Brain pericyte (primary cell): ENCODE results near the gene SLC35F5.
"Not testable (repeated sequence)": the region's sequence is repeated elsewhere in the genome, so short reads cannot be mapped to it uniquely, and the experiment has no call there.

Experiments
- DNase-seq: peaks from one replicate; pipeline ENCODE4 v3.0.0-alpha.2; 2012; ENCODE audit warnings: low read depth, low spot score

SLC35F5 gene

DNA sequence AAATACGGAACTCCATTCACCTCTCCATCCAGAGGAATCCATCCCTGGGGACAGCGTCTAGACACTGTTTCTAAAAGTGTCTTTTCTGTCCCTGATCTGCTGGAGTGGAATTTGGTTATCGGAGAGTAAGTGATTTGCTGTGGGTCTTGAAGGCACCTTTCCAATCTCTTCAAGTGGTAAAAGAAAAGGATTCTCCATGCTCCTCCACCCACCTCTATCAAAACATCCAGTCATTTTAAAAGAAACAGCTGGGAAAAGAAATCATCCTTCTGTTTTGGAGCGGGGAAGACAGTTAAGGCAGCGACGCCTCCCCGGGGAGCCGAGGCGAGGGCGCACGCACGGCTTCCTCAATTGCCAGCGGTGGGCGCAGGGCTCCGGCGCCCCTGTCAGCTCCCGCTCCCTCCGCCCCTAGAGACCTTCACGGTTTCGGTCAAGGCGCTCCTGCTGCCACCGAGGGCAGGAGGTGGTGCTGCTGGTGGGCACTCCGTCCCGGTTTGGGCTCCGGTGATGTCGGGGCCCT, 547 bp downstream of the SLC35F5 start:
- no peak for DNase-seq

GRCh38 chr2:113755035-113755834, 1.2 kb downstream of the SLC35F5 start:
- DNase-seq = no peak

DNA sequence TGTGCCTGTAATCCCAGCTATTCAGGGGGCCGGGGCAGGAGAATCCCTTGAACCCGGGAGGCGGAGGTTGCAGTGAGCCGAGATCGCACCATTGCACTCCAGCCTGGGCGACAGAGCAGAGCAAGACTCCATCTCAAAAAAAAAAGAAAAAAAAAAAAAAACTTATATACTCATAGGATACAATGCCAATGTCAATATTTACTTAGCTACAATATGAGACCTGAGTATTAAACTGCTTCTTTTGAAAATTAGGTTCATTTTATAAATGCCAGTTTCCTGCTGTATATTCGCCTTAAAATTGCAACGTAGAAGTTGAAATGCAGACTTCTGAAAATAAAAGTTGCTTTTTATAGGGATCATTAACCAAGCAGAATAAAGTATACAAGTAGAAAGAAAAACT, 2.3 kb downstream of the SLC35F5 start:
- no peak for DNase-seq

GRCh38 chr2:113750385-113750784, 6.1 kb downstream of the SLC35F5 start:
- DNase-seq = no peak

GRCh38 chr2:113741091-113741490, 15.4 kb downstream of the SLC35F5 start:
- DNase-seq = no peak

- DNase-seq = no peak
Observed at GRCh38 chr2:113739849-113740248, 16.6 kb downstream of the SLC35F5 start.

- DNase-seq = no peak
Observed at GRCh38 chr2:113734185-113734584, 22.3 kb downstream of the SLC35F5 start.

DNA sequence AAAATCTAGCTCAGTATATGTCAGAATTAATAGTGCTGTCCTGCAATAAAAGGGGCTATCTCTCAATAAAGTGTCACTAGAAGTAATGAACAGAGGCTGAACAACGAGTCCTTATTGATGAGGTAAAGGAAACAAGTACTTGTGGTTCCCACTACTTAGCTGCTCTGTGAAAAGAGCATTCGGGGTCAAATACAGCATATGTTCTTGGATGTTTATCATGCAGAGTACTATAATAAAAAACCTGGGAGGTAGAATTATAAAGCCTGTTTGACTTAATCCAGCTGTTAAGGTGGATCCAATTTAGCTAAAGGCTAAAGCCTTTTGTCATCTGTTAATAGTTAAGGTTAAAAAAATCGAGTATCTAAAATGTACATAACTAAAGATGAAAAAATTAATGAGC, 32.4 kb downstream of the SLC35F5 start:
- no peak for DNase-seq

- no peak for DNase-seq
Observed at GRCh38 chr2:113723411-113723810, 33.0 kb downstream of the SLC35F5 start.

- no peak for DNase-seq
Observed at GRCh38 chr2:113720167-113720566, 36.3 kb downstream of the SLC35F5 start.

DNA sequence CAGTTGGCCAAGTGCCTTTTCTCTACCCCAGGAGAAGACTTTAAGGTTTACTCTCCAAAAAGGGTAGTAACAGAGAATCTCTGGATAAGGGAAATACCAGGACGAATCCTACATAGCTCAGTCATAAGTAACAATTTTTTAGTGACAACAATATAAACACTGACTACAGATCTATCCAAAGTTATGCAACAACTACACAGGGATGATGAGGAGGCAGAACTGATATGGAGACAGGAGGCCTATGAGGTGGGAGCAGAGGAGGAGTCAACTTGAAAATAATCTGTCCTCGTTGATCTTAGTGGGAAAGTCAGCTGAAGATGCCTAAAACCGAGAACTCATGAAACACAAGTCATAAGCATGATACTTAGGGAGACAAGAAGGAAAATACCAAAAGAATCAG, 40.2 kb downstream of the SLC35F5 start:
- no peak for DNase-seq

- no peak for DNase-seq
Observed at GRCh38 chr2:113712941-113713340, 43.5 kb downstream of the SLC35F5 start.

DNA sequence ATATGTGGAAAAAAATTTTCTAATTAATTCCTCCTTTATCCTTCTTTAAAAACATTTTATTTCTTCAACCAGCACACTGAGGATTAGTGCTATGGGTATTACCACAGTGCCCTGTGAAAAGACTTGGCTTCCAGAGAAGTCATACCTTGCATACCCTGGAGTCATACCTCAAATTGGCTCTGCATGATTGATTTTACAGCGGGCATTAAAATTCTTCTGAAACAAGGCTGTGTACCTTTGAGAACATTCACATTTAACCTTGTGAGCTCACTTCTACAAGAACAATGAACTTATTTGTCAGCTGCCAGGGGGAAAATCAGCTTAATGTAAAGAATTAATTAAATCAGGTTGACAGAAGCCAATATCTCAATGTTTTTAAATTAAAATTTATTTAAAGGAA, 44.6 kb downstream of the SLC35F5 start:
- DNase-seq = no peak

GRCh38 chr2:113709022-113709421, 47.4 kb downstream of the SLC35F5 start:
- DNase-seq = no peak

DNA sequence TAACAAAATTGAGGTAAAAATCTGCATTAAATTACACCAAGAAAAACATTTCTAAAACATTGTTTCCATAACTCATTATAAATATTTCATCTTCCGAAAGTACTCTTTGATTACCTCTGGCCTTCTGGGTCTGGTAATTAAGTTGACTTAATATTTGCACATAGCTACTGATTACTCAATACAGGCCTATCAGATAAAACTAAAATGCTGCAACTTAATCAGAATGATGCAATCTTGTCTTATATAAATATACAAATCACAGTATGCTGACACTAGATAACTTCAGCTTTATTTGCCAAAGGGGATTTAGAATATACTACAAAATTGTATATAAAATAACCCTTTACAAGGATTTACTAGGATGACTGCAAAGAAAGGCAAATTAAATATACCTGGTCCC, 49.3 kb downstream of the SLC35F5 start:
- no peak for DNase-seq

DNA sequence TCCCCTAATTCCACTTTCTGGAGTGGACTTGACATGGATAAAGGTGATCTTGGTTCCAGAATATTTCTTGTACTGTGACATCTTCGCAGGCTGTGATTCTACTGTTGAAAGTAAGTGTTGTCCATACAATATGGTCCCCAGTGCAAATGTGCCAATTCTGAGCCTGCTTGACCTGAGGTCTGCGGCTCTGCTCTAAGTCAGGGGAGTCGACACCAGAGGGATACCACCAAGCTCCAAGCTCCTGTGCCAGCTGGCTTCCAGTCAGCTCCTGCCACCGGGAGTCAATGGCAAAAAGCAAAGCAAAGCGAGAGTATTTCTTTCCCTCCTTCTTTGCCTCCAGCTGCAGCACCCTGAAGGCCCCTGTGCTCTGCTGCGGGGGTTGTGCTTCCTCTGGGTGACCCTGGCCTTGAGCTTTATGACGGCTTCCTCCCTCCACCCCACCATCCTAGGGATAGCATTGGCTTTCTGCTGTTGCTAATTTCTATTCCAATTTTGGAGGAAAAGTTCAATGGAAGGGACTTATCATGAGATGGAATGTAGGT, 50.4 kb downstream of the SLC35F5 start:
- no peak for DNase-seq

- not testable (repeated sequence) for DNase-seq
Observed at GRCh38 chr2:113704300-113704993, 52.0 kb downstream of the SLC35F5 start.

- no peak for DNase-seq
Observed at GRCh38 chr2:113703386-113704299, 52.8 kb downstream of the SLC35F5 start.

- DNase-seq = no peak
Observed at GRCh38 chr2:113700186-113700841, 56.1 kb downstream of the SLC35F5 start.

DNA sequence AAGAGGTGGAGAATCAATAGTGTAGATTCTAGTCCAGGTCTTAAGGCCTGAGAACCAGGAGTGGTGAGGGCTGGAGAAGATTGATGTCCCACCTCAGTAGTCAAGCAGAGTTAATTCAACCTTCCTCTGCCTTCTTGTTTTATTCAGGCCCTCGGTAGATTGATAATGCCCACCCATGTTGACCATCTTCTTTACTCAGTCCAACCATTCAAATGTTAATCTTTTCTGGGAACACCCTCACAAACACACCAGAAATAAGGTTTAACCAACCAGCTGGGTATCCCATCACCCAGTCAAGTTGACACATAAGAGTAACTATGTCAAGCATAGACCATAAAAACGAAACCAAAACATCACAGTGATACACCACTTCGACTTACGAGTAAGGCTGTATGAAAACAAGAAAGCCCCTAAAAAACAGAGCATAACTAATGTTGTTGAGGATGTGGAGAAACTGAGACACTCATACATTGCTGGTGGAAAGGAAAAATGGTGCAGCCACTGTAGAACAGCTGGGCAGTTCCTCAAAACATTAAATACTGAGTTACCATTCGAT, 57.5 kb downstream of the SLC35F5 start:
- DNase-seq = no peak

DNA sequence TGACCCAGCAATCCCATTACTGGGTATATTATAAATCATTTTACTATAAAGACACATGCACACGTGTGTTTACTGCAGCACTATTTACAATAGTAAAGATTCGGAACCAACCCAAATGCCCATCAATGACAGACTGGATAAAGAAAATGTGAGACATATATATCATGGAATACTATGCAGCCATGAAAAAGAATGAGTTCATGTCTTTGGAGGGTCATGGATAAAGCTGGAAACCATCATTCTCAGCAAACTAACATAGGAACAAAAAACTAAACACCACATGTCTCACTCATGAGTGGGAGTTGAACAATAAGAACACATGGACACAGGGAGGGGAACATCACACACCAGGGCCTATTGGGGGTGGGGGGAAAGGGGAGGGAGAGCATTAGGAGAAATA, 58.2 kb downstream of the SLC35F5 start:
- DNase-seq = not testable (repeated sequence)
